Measurements from ENCODE around the gene SMIM32. TPM values are rescaled to one million over a fixed set of nuclear protein-coding genes. Genes with fewer than 3 reads are reported as not detected.

SMIM32 gene
- total RNA-seq, 6 experiments from 2014 or later: 0.25 to 1.1 TPM; not detected in 4

- no peak overlapping the region for H3K4me3 ChIP-seq
- DNase-seq (no peak), ATAC-seq (no peak)
- H3K9me3 ChIP-seq: no peaks in the 10 kb centered on the region
- 37% methylated on average over 8 of the region's 13 CpGs for whole genome bisulfite sequencing (ENCODE audit: insufficient coverage, low coverage, low lambda C conversion rate, missing lambda C conversion rate)
- H3K27me3 ChIP-seq: no peaks in the 10 kb centered on the region
- H3K27ac ChIP-seq: no peak overlapping the region
- intact Hi-C loops (cut with DNase I): no loop called here
- no peak for TF ChIP-seq CTCF (IDR thresholded peaks at IDR 0.05)
- TF ChIP-seq POLR2A (IDR thresholded peaks at IDR 0.05): no peak
- no peaks in the 10 kb centered on the region for H3K4me1 ChIP-seq
- H3K36me3 ChIP-seq: no peaks in the 10 kb centered on the region
Observed at GRCh38 chr5:136202469-136203205, 9.7 kb upstream of the SMIM32 start.

- TF ChIP-seq POLR2A (IDR thresholded peaks at IDR 0.05) (no peak), CTCF (IDR thresholded peaks at IDR 0.05) (no peak)
- Histone ChIP-seq H3K27me3 (no peaks in the 10 kb centered on the region), H3K9me3 (no peaks in the 10 kb centered on the region), H3K4me1 (no peaks in the 10 kb centered on the region), H3K27ac (no peak overlapping the region), H3K4me3 (no peak overlapping the region), H3K36me3 (no peaks in the 10 kb centered on the region)
- DNase-seq (peak in 1 of 3 donors; percentile 23), ATAC-seq (no peak)
- intact Hi-C loops (cut with DNase I): no loop called here
- 63% methylated on average over 4 of the region's 4 CpGs for WGBS (ENCODE audit: insufficient coverage, low coverage, low lambda C conversion rate, missing lambda C conversion rate)
Observed at GRCh38 chr5:136201870-136202269, 8.9 kb upstream of the SMIM32 start.

- no peak overlapping the region for H3K4me3 ChIP-seq
- H3K27ac ChIP-seq: no peak overlapping the region
- no peaks in the 10 kb centered on the region for H3K9me3 ChIP-seq
- no peaks in the 10 kb centered on the region for H3K4me1 ChIP-seq
- no peaks in the 10 kb centered on the region for H3K36me3 ChIP-seq
- ATAC-seq (no peak), DNase-seq (no peak)
- TF ChIP-seq POLR2A (IDR thresholded peaks at IDR 0.05): no peak
- no peak for TF ChIP-seq CTCF (IDR thresholded peaks at IDR 0.05)
- WGBS (ENCODE audit: insufficient coverage, low coverage, low lambda C conversion rate, missing lambda C conversion rate): 58% methylated on average over 2 of the region's 3 CpGs
- intact Hi-C loops (cut with DNase I): no loop called here
- no peaks in the 10 kb centered on the region for H3K27me3 ChIP-seq
Observed at GRCh38 chr5:136200761-136201160, 7.8 kb upstream of the SMIM32 start.

- TF ChIP-seq CTCF (IDR thresholded peaks at IDR 0.05) (no peak), POLR2A (IDR thresholded peaks at IDR 0.05) (no peak)
- H3K27me3 ChIP-seq: no peaks in the 10 kb centered on the region
- intact Hi-C loops (cut with DNase I): no loop called here
- whole genome bisulfite sequencing (ENCODE audit: insufficient coverage, low coverage, low lambda C conversion rate, missing lambda C conversion rate): 55% methylated on average over 4 of the region's 4 CpGs
- no peak overlapping the region for H3K4me3 ChIP-seq
- H3K4me1 ChIP-seq: no peaks in the 10 kb centered on the region
- H3K9me3 ChIP-seq: no peaks in the 10 kb centered on the region
- ATAC-seq: no peak
- no peak for DNase-seq
- H3K36me3 ChIP-seq: no peaks in the 10 kb centered on the region
- H3K27ac ChIP-seq: no peak overlapping the region
Observed at GRCh38 chr5:136200130-136200529, 7.2 kb upstream of the SMIM32 start.

Measured in right lobe of liver (tissue), 6 donors.